ENCODE measurements around the gene TUBB2B.

TUBB2B gene

DNA sequence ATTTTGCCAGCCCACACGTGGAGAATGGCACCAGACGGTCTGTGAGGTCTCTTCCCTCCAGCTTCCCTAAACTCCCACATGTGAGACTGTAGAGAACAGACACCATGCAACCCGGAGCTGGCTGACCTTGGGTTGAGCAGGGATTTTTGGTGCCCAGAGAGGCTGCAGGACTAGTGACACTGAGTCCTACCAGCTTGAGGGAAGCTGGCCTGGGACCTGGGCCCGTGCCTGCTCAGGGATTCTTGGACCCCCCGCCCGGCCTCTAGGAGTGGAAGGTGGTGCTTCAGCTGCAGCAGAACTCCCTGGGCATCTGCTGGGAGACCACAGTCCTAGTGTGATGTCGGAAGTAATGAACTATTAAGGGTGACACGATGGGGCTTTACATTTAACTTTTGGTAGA is 34.5 kb upstream of the TUBB2B start:
- TF ChIP-seq SIN3A (IDR thresholded peaks at IDR 0.05; ENCODE audit: borderline replicate concordance, insufficient read depth, low read length) = no peak
- no peak for TF ChIP-seq FOXP2 (optimal IDR thresholded peaks at IDR 0.05; ENCODE audit: borderline replicate concordance, extremely low read depth, extremely low read length, insufficient read depth)
- no peak for TF ChIP-seq TAF1 (IDR thresholded peaks at IDR 0.05; ENCODE audit: borderline replicate concordance, insufficient read depth, low read length)
- TF ChIP-seq, protein P1, sequence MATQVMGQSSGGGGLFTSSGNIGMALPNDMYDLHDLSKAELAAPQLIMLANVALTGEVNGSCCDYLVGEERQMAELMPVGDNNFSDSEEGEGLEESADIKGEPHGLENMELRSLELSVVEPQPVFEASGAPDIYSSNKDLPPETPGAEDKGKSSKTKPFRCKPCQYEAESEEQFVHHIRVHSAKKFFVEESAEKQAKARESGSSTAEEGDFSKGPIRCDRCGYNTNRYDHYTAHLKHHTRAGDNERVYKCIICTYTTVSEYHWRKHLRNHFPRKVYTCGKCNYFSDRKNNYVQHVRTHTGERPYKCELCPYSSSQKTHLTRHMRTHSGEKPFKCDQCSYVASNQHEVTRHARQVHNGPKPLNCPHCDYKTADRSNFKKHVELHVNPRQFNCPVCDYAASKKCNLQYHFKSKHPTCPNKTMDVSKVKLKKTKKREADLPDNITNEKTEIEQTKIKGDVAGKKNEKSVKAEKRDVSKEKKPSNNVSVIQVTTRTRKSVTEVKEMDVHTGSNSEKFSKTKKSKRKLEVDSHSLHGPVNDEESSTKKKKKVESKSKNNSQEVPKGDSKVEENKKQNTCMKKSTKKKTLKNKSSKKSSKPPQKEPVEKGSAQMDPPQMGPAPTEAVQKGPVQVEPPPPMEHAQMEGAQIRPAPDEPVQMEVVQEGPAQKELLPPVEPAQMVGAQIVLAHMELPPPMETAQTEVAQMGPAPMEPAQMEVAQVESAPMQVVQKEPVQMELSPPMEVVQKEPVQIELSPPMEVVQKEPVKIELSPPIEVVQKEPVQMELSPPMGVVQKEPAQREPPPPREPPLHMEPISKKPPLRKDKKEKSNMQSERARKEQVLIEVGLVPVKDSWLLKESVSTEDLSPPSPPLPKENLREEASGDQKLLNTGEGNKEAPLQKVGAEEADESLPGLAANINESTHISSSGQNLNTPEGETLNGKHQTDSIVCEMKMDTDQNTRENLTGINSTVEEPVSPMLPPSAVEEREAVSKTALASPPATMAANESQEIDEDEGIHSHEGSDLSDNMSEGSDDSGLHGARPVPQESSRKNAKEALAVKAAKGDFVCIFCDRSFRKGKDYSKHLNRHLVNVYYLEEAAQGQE (IDR thresholded peaks at IDR 0.05; ENCODE audit: insufficient read depth in 1 of 2, low read depth in 2 of 2, low read length in 2 of 2) = no peak
- no peak for TF ChIP-seq POLR2AphosphoS5 (IDR thresholded peaks at IDR 0.05; ENCODE audit: low read depth, low read length)

DNA sequence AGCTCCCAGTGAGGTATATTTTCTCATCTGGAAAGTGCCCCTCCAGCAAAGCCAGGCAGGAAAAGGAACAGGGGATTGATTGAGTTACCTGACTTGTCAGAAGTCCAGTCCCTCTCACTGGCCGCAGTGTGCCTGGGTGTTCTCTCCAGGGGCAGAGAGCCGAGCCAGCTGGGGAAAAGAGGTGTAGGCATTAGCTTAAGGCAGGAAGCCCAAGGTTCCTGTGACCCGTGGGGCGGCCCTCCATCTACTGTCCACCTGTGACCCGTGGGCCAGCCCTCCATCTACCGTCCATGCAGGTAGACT is 34.0 kb upstream of the TUBB2B start:
- TF ChIP-seq POLR2AphosphoS5 (IDR thresholded peaks at IDR 0.05; ENCODE audit: low read depth, low read length) (no peak), TAF1 (IDR thresholded peaks at IDR 0.05; ENCODE audit: borderline replicate concordance, insufficient read depth, low read length) (no peak), SIN3A (IDR thresholded peaks at IDR 0.05; ENCODE audit: borderline replicate concordance, insufficient read depth, low read length) (no peak), FOXP2 (optimal IDR thresholded peaks at IDR 0.05; ENCODE audit: borderline replicate concordance, extremely low read depth, extremely low read length, insufficient read depth) (no peak)
- TF ChIP-seq, protein P1 (IDR thresholded peaks at IDR 0.05; ENCODE audit: insufficient read depth in 1 of 2, low read depth in 2 of 2, low read length in 2 of 2) = no peak

DNA sequence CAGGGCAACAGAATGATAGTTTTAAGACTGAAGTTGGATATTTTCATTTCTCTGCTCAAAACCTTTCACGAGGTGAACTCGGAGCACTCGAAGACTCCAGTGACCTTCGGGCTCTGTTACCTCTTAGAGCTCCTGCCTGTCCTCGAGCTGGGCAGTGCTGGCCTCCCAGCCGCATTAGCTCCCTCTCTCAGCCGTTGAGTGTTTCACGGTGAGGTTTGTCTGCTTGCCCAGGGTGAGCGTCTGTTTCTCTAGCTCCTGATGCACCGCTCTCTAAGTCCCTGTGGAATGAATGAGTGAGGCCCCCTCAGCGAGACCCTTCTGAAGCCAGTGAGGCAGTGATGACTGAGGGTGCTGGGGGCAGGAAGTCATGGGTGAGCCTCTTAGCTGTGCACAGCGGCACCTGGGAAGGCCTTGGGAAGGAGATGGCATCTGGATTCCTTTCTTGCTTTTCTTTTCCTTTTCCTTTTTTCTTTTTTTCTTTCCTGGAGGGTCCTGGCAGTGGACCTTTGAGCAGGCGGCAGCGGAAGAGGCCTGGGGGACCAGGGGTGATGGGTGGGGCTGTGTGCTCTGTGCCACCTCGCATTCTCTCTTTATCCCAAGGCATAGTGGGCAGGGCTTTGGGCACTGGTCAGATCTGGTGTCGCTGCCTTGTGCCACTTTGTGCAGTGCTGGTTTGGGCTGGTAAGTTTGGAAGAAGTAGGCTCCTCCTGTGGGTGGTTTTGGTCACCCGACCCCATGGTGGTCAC is 33.5 kb upstream of the TUBB2B start:
- TF ChIP-seq, protein P1 (IDR thresholded peaks at IDR 0.05; ENCODE audit: insufficient read depth in 1 of 2, low read depth in 2 of 2, low read length in 2 of 2) = no peak
- TF ChIP-seq TAF1 (IDR thresholded peaks at IDR 0.05; ENCODE audit: borderline replicate concordance, insufficient read depth, low read length) (no peak), POLR2AphosphoS5 (IDR thresholded peaks at IDR 0.05; ENCODE audit: low read depth, low read length) (no peak), SIN3A (IDR thresholded peaks at IDR 0.05; ENCODE audit: borderline replicate concordance, insufficient read depth, low read length) (no peak), FOXP2 (optimal IDR thresholded peaks at IDR 0.05; ENCODE audit: borderline replicate concordance, extremely low read depth, extremely low read length, insufficient read depth) (no peak)

DNA sequence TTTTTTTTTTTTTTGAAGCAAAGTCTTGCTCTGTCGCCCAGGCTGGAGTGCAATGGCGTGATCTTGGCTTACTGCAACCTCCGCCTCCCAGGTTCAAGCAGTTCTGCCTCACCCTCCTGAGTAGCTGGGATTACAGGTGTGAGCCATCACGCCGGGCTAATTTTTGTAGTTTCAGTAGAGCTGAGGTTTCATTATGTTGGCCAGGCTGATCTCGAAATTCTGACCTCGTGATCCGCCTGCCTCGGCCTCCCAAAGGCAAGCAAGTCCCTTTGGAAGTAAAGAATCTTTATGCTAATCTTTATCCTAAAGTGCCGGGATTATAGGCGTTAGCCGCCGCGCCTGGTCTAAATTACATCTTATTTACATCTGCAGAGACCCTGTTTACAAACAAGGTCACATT is 32.8 kb upstream of the TUBB2B start:
- TF ChIP-seq, protein P1 (IDR thresholded peaks at IDR 0.05; ENCODE audit: insufficient read depth in 1 of 2, low read depth in 2 of 2, low read length in 2 of 2) = no peak
- TF ChIP-seq TAF1 (IDR thresholded peaks at IDR 0.05; ENCODE audit: borderline replicate concordance, insufficient read depth, low read length) = no peak
- TF ChIP-seq FOXP2 (optimal IDR thresholded peaks at IDR 0.05; ENCODE audit: borderline replicate concordance, extremely low read depth, extremely low read length, insufficient read depth) = no peak
- no peak for TF ChIP-seq SIN3A (IDR thresholded peaks at IDR 0.05; ENCODE audit: borderline replicate concordance, insufficient read depth, low read length)
- TF ChIP-seq POLR2AphosphoS5 (IDR thresholded peaks at IDR 0.05; ENCODE audit: low read depth, low read length) = no peak
